ENCODE data around the gene CIT.

Gene CIT

GRCh38 chr12:119691202-119691810 lies 185.8 kb downstream of the CIT start:
- FAIRE-seq = no peak
- no peak for TF ChIP-seq POLR2A (IDR thresholded peaks at IDR 0.05; ENCODE audit: low read depth, low read length)
- TF ChIP-seq PAX5 (IDR thresholded peaks at IDR 0.05; ENCODE audit: insufficient read depth, low read length, severe bottlenecking) = no peak
- no peak for TF ChIP-seq TAF1 (IDR thresholded peaks at IDR 0.05; ENCODE audit: low read depth, low read length)
- TF ChIP-seq POU2F2 (IDR thresholded peaks at IDR 0.05; ENCODE audit: low read depth, low read length) = no peak
- no peak for TF ChIP-seq SPI1 (IDR thresholded peaks at IDR 0.05; ENCODE audit: low read depth, low read length)
- TF ChIP-seq POLR2AphosphoS5 (IDR thresholded peaks at IDR 0.05; ENCODE audit: low read depth, low read length) = no peak

GRCh38 chr12:119689935-119690500 lies 187.1 kb downstream of the CIT start:
- FAIRE-seq (no peak), DNase-seq (ENCODE audit: insufficient read length, low spot score) (no peak)
- TF ChIP-seq SPI1 (IDR thresholded peaks at IDR 0.05; ENCODE audit: low read depth, low read length) = no peak
- no peak for TF ChIP-seq TAF1 (IDR thresholded peaks at IDR 0.05; ENCODE audit: low read depth, low read length)
- no peak for TF ChIP-seq PAX5 (IDR thresholded peaks at IDR 0.05; ENCODE audit: insufficient read depth, low read length, severe bottlenecking)
- TF ChIP-seq POU2F2 (IDR thresholded peaks at IDR 0.05; ENCODE audit: low read depth, low read length) = no peak
- TF ChIP-seq POLR2AphosphoS5 (IDR thresholded peaks at IDR 0.05; ENCODE audit: low read depth, low read length) = no peak
- TF ChIP-seq POLR2A (IDR thresholded peaks at IDR 0.05; ENCODE audit: low read depth, low read length) = no peak

More at GRCh38 chr12:119691202-119691810, 185.8 kb downstream of the CIT start:
- no peak for DNase-seq (ENCODE audit: insufficient read length, low spot score)

- TF ChIP-seq POU2F2 (IDR thresholded peaks at IDR 0.05; ENCODE audit: low read depth, low read length) (no peak), PAX5 (IDR thresholded peaks at IDR 0.05; ENCODE audit: insufficient read depth, low read length, severe bottlenecking) (no peak), POLR2AphosphoS5 (IDR thresholded peaks at IDR 0.05; ENCODE audit: low read depth, low read length) (no peak)
- FAIRE-seq (no peak), DNase-seq (ENCODE audit: insufficient read length, low spot score) (no peak)
These were observed 189.2 kb downstream of the CIT start for GRCh38 chr12:119687879-119688278.

- no peak for TF ChIP-seq TAF1 (IDR thresholded peaks at IDR 0.05; ENCODE audit: low read depth, low read length)
- no peak for TF ChIP-seq SPI1 (IDR thresholded peaks at IDR 0.05; ENCODE audit: low read depth, low read length)
- no peak for TF ChIP-seq POU2F2 (IDR thresholded peaks at IDR 0.05; ENCODE audit: low read depth, low read length)
- TF ChIP-seq PAX5 (IDR thresholded peaks at IDR 0.05; ENCODE audit: insufficient read depth, low read length, severe bottlenecking) = no peak
- no peak for TF ChIP-seq POLR2AphosphoS5 (IDR thresholded peaks at IDR 0.05; ENCODE audit: low read depth, low read length)
- TF ChIP-seq POLR2A (IDR thresholded peaks at IDR 0.05; ENCODE audit: low read depth, low read length) = no peak
- DNase-seq (ENCODE audit: insufficient read length, low spot score) = no peak
- no peak for FAIRE-seq
These were observed 189.7 kb downstream of the CIT start for GRCh38 chr12:119687406-119687805.

GRCh38 chr12:119686776-119687175 lies 190.3 kb downstream of the CIT start:
- TF ChIP-seq PAX5 (IDR thresholded peaks at IDR 0.05; ENCODE audit: insufficient read depth, low read length, severe bottlenecking) (no peak), SPI1 (IDR thresholded peaks at IDR 0.05; ENCODE audit: low read depth, low read length) (no peak), POU2F2 (IDR thresholded peaks at IDR 0.05; ENCODE audit: low read depth, low read length) (no peak), TAF1 (IDR thresholded peaks at IDR 0.05; ENCODE audit: low read depth, low read length) (no peak), POLR2A (IDR thresholded peaks at IDR 0.05; ENCODE audit: low read depth, low read length) (no peak), POLR2AphosphoS5 (IDR thresholded peaks at IDR 0.05; ENCODE audit: low read depth, low read length) (no peak)
- no peak for DNase-seq (ENCODE audit: insufficient read length, low spot score)
- no peak for FAIRE-seq

GRCh38 chr12:119686355-119686754 lies 190.8 kb downstream of the CIT start:
- FAIRE-seq (no peak), DNase-seq (ENCODE audit: insufficient read length, low spot score) (no peak)
- TF ChIP-seq PAX5 (IDR thresholded peaks at IDR 0.05; ENCODE audit: insufficient read depth, low read length, severe bottlenecking) = no peak
- no peak for TF ChIP-seq POLR2AphosphoS5 (IDR thresholded peaks at IDR 0.05; ENCODE audit: low read depth, low read length)
- TF ChIP-seq TAF1 (IDR thresholded peaks at IDR 0.05; ENCODE audit: low read depth, low read length) = no peak
- TF ChIP-seq POU2F2 (IDR thresholded peaks at IDR 0.05; ENCODE audit: low read depth, low read length) = no peak
- no peak for TF ChIP-seq SPI1 (IDR thresholded peaks at IDR 0.05; ENCODE audit: low read depth, low read length)
- TF ChIP-seq POLR2A (IDR thresholded peaks at IDR 0.05; ENCODE audit: low read depth, low read length) = no peak

- FAIRE-seq (no peak), DNase-seq (ENCODE audit: insufficient read length, low spot score) (no peak)
- TF ChIP-seq POU2F2 (IDR thresholded peaks at IDR 0.05; ENCODE audit: low read depth, low read length) (no peak), POLR2AphosphoS5 (IDR thresholded peaks at IDR 0.05; ENCODE audit: low read depth, low read length) (no peak), SPI1 (IDR thresholded peaks at IDR 0.05; ENCODE audit: low read depth, low read length) (no peak), PAX5 (IDR thresholded peaks at IDR 0.05; ENCODE audit: insufficient read depth, low read length, severe bottlenecking) (no peak), TAF1 (IDR thresholded peaks at IDR 0.05; ENCODE audit: low read depth, low read length) (no peak), POLR2A (IDR thresholded peaks at IDR 0.05; ENCODE audit: low read depth, low read length) (no peak)
These were observed 191.7 kb downstream of the CIT start for GRCh38 chr12:119685375-119685774.

- no peak for FAIRE-seq
- no peak for DNase-seq (ENCODE audit: insufficient read length, low spot score)
- TF ChIP-seq POLR2A (IDR thresholded peaks at IDR 0.05; ENCODE audit: low read depth, low read length) = no peak
- TF ChIP-seq PAX5 (IDR thresholded peaks at IDR 0.05; ENCODE audit: insufficient read depth, low read length, severe bottlenecking) = no peak
- TF ChIP-seq TAF1 (IDR thresholded peaks at IDR 0.05; ENCODE audit: low read depth, low read length) = no peak
- no peak for TF ChIP-seq POLR2AphosphoS5 (IDR thresholded peaks at IDR 0.05; ENCODE audit: low read depth, low read length)
- TF ChIP-seq SPI1 (IDR thresholded peaks at IDR 0.05; ENCODE audit: low read depth, low read length) = no peak
- TF ChIP-seq POU2F2 (IDR thresholded peaks at IDR 0.05; ENCODE audit: low read depth, low read length) = no peak
These were observed 192.3 kb downstream of the CIT start for GRCh38 chr12:119684711-119685369.

GRCh38 chr12:119683816-119684215 lies 193.3 kb downstream of the CIT start:
- no peak for FAIRE-seq
- no peak for TF ChIP-seq TAF1 (IDR thresholded peaks at IDR 0.05; ENCODE audit: low read depth, low read length)
- TF ChIP-seq POLR2A (IDR thresholded peaks at IDR 0.05; ENCODE audit: low read depth, low read length) = no peak
- TF ChIP-seq POU2F2 (IDR thresholded peaks at IDR 0.05; ENCODE audit: low read depth, low read length) = no peak
- TF ChIP-seq POLR2AphosphoS5 (IDR thresholded peaks at IDR 0.05; ENCODE audit: low read depth, low read length) = no peak
- DNase-seq (ENCODE audit: insufficient read length, low spot score) = no peak

Data from GM12891 (cell line).